ENCODE measurements around the gene TSPAN18.

TSPAN18 gene

GRCh38 chr11:44726283-44727113 lies at the start of gene TSPAN18:
Gene TSPAN18, plus strand, starts transcription at chr11:44726962. Its CDS starts 179,455 bp downstream, at chr11:44906417.
- DNase-seq: peak; percentile 49

- DNase-seq: no peak
Observed at GRCh38 chr11:44680982-44681597, 45.7 kb upstream of the TSPAN18 start.

GRCh38 chr11:44681698-44682097 lies 45.1 kb upstream of the TSPAN18 start:
- DNase-seq: no peak

- DNase-seq: peak; percentile 86
Observed at GRCh38 chr11:44684859-44685281, 41.9 kb upstream of the TSPAN18 start.

GRCh38 chr11:44687388-44687787 lies 39.4 kb upstream of the TSPAN18 start:
- DNase-seq: no peak

- no peak for DNase-seq
Observed at GRCh38 chr11:44689265-44689664, 37.5 kb upstream of the TSPAN18 start.

GRCh38 chr11:44690651-44691050 lies 36.1 kb upstream of the TSPAN18 start:
- DNase-seq: no peak

- no peak for DNase-seq
Observed at GRCh38 chr11:44692460-44692859, 34.3 kb upstream of the TSPAN18 start.

- DNase-seq: no peak
Observed at GRCh38 chr11:44693654-44694119, 33.1 kb upstream of the TSPAN18 start.

- DNase-seq: no peak
Observed at GRCh38 chr11:44694443-44694842, 32.3 kb upstream of the TSPAN18 start.

- no peak for DNase-seq
Observed at GRCh38 chr11:44695169-44695833, 31.5 kb upstream of the TSPAN18 start.

GRCh38 chr11:44698252-44698912 lies 28.4 kb upstream of the TSPAN18 start:
- DNase-seq: no peak

- no peak for DNase-seq
Observed at GRCh38 chr11:44699497-44700408, 27.0 kb upstream of the TSPAN18 start.

GRCh38 chr11:44701276-44701675 lies 25.5 kb upstream of the TSPAN18 start:
- DNase-seq: no peak

- no peak for DNase-seq
Observed at GRCh38 chr11:44702889-44703288, 23.9 kb upstream of the TSPAN18 start.

GRCh38 chr11:44707094-44707493 lies 19.7 kb upstream of the TSPAN18 start:
- DNase-seq: no peak

- DNase-seq: no peak
Observed at GRCh38 chr11:44708009-44708408, 18.8 kb upstream of the TSPAN18 start.

- no peak for DNase-seq
Observed at GRCh38 chr11:44708523-44709280, 18.1 kb upstream of the TSPAN18 start.

- DNase-seq: no peak
Observed at GRCh38 chr11:44709281-44709562, 17.5 kb upstream of the TSPAN18 start.

GRCh38 chr11:44709966-44710365 lies 16.8 kb upstream of the TSPAN18 start:
- DNase-seq: no peak

GRCh38 chr11:44711113-44711786 lies 15.5 kb upstream of the TSPAN18 start:
- peak; percentile 46 for DNase-seq
